ENCODE results near the gene C2orf92.
"Not testable (repeated sequence)": the region's sequence is repeated elsewhere in the genome, so short reads cannot be mapped to it uniquely, and the experiment has no call there.

Gene C2orf92

DNA sequence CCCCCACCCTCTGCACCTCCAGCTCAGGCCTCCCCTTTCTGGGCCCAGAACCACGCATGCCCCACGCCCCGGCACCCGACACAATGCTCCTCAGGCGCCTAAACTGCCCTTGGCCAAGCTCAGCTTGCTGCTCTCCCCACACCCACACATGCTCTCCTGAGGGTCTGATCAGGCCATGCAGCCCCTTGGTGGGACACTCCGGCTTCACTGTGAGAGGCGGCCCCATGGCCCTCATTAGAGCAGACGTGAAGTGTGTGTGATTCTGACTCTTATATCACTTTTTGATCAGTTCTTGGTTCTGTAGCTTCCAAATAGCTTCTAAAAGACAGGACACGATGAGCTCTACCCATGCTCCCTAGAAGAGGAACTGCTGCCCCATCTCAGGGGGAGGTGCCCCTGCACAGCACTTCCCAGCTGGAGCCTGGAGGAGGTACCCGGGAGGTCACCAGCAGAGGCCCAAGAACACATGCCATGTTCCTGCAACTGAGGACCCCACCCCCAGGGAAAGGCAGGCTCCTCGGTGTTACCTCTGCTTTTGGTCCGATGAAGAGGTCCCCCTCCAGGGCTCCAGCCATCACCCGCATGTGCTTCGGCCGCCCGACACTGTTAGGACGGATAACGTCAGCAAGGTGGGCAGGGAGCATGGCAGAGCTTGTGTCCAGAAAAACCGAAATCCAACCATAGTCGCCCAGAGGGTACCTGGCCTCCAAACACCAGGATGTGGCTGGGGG lies 9.3 kb upstream of the C2orf92 start:
- DNase-seq (ENCODE audit: low read depth): no peak

DNA sequence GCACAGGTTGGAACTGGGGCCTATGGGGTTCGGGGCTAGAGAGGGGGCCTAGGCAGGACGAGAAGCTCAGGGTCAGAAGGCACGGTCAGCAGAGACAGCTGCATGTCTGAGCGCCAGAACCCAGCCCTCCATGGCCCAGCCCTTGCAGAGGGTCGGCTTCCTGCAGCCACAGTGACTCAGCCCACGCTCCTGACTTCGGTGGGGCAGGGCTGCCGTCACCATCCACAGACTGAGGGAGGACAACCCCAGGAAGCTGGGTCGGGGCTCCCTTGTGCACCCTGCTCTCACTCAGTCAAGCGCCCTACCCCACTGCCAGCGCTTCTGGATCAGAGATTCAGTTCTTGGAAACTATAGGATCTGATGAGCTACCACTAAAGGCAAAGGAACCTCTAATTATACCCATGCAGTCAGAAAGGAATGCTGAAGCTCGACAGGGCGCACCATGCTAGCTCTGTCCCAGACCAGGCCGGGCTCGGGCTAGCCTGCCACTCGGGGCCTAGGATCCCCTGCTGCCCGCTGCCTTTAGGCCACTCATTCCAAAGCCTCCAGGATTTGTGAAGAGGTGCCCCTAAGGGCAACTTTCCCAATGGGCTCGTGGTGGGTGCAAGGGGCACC lies 8.6 kb upstream of the C2orf92 start:
- no peak for DNase-seq (ENCODE audit: low read depth)

DNA sequence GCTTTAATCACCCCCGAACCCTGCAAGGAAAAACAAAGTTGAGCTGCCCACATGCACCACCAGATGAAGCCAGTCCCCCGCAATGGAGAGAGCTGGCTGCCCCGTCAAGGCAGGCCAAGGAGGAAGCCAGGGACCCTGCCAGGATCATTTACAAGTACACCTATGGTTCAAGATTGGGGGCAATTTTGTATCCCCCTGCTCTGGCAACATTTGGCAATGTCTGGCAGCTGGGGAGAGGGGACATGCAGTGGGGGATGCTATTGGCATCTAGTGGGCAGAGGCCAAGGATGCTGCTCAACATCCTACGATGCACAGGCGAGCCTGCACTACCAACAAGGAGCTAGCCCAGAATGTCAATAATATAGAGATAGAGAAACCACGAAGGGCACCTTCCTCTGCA lies 7.6 kb upstream of the C2orf92 start:
- no peak for DNase-seq (ENCODE audit: low read depth)

DNA sequence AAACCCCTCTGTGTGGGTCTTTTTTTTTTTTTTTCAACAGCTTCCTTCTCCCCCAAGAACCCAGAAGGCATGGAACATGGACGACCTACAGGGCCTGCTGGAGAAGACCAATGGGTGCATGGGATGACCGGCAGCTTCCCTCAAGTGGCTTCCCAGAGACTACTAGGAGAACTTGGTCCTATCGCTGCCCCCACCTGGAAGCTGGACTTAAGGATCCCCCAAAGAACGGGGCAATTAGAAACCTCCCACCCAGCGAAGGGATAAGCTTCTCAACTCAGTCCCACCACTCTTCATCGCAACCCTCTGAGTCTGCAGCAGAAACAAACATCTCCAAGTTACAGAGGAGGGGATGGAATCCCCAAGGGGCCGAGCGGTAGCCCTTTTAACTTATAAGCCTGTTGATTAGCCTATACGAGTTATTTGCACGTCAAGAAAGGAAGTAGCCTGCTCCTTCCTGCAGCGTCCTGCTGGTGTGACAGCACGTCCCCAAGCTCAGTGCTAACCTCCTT lies 7.1 kb upstream of the C2orf92 start:
- DNase-seq (ENCODE audit: low read depth): no peak

DNA sequence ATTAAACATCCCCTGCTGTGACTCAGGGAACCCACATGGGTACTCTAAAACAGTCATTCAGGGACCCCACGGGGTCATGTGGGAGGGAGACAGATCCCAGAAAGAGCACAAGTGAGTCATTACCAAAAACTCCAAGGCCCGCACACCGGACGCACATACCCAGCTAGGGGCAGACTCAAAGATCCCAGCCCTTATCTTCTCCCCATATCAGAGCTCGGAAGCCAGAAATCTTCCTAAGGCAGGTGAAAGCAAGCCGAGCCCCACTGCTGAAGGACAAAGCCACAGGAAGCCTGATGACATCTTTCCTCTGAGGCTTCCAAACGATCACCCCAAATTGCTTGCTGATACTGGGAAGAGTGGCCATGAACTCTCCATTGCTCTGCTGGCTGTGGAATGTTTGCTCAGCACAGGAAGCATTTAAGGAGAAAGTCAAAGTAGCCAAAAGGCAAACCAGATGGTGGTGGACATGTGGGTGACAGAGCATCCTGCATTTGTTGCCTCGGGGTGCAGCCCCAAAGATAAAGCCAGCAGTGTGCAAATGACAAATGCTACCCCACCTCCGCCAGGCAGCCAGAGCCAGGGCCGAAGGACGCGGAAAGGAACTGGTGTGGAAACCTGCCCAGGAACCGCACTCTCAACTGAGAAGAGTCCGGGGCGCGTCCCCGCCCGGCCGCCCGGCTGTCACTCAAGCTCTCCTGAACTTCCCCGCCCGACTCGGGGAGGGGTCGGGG lies 6.5 kb upstream of the C2orf92 start:
- no peak for DNase-seq (ENCODE audit: low read depth)

DNA sequence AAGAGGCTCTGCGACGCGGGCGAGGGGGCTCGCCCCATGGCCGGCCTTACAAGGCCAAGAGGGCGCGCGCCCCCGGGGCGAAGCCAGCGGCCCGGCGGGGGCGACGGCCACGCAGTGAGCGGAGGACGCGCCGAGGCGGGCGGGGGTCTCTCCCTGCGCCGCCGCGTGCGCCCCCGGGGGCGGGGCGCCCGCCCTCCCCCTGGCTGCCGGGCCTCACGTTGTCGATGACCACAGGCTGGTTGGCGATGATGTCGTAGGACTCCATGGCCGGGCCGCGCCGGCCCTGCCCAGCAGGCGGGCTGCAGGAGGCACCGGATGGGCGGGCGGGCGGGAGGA lies 5.9 kb upstream of the C2orf92 start:
- DNase-seq (ENCODE audit: low read depth): no peak

DNA sequence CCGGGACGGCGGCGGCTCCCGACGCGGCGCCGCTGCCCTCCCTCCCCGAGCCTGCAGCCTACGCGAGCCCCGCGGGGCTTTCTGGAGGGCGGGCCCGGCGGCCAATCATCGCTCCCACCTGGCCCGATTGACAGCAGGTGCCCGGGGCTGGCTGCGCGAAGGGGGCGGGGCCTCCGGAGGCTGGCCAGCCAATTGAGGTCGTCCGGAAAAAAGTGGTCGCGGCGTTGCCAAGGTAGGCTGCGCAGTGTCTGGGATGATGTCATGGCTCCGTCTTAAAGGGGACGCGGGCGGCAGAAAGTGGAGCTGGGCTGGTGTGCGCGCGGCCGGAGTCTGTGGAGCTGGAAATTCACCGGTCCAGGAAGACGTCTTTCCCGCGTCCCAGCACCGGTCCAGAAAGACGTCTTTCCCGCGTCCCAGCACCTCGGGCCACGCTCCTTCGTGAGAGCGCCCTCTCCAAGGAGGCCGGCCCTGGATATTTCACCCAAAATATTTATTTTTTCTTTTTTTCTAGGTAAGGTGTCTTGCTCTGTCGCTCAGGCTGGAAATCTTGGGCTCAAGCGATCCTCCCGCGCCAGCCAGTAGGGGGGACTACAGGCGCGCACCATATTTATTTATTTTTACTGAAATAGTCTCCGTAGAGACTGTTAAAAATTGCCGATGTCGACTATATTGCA lies 5.4 kb upstream of the C2orf92 start, which contains the start of gene ACTR1B:
TSS of gene ACTR1B (minus strand) at position 83 of the 674 bp plus-strand sequence. CDS start 154 bp downstream, outside the sequence.
- peak; percentile 94 for DNase-seq (ENCODE audit: low read depth)

DNA sequence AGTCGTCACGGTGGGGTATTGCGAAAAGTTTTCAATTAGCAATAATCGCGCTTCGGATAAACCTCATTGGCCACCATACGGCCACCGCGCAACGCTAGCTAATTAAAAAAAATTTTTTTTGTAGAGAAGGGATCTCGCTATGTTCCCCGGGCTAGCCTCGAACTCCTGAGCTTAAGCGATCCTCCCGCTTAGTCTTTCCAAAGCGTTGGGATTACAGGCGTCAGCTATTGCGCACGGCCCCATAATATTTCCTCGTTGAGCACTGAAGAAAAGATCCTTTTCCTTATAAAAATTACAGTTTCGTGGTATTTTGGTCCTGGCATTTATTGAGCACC lies 4.9 kb upstream of the C2orf92 start:
- DNase-seq (ENCODE audit: low read depth): no peak

DNA sequence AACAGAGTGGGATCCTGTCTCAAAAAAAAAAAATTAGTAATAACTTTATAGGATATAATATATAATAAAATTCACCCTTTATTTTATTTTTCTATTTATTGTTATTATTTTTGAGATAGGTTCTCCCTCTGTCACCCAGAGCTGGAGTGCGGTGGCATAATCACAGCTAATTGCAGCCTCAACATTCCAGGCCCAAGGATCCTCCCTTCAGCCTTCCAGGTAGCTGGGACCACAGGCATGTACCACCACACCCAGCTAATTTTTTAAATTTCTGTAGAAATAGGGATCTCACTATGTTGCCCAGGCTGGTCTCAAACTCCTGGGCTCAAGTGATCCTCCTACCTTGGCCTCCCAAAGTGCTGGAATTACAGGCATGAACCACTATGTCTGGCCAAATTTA lies 958 bp downstream of the C2orf92 start:
- no peak for DNase-seq (ENCODE audit: low read depth)

DNA sequence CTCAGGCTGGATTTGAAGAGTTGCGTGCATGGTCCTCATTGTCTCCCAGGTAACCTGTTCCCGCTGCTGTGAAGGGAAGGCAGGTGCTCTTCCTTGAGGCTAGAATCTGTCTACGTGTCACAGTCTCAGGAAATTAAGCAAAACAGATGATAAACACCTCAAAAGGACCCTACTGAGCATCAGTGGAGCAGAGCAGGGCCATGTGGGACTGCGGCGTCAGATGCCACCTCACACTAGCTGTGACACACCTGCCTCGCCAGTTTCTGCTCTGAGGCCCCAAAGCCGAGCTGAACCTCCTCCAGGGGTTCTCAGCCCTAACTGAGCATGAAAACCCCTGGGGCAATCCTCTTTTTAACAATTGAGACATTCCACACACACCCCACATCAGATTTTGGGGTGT lies 2.0 kb downstream of the C2orf92 start:
- no peak for DNase-seq (ENCODE audit: low read depth)

DNA sequence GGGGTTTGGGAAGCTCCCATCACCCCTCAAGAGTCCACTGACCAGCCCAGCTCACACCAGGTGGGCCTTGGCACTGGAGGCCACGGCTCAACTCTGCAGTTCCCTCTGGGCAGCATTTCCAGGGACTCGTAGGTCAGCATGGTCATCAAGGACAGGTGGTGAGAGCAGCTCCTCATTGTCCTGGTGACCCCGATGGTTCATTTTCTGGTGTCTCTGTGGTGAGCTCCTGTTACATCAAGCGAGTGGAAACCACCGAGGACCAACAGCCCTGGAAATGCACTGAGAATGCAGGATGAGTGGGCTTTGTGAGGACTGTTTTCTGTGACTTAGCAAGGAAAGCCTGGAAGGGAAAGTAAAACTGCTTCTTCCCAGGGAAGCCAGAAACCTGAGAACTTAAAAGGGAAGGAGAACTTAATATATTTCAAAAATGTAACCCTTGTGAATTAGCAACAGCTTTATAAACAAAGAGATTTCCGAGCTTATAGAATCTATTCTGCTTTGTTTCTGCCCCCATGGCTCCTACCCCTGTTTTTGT lies 3.2 kb downstream of the C2orf92 start:
- DNase-seq (ENCODE audit: low read depth): not testable (repeated sequence)

DNA sequence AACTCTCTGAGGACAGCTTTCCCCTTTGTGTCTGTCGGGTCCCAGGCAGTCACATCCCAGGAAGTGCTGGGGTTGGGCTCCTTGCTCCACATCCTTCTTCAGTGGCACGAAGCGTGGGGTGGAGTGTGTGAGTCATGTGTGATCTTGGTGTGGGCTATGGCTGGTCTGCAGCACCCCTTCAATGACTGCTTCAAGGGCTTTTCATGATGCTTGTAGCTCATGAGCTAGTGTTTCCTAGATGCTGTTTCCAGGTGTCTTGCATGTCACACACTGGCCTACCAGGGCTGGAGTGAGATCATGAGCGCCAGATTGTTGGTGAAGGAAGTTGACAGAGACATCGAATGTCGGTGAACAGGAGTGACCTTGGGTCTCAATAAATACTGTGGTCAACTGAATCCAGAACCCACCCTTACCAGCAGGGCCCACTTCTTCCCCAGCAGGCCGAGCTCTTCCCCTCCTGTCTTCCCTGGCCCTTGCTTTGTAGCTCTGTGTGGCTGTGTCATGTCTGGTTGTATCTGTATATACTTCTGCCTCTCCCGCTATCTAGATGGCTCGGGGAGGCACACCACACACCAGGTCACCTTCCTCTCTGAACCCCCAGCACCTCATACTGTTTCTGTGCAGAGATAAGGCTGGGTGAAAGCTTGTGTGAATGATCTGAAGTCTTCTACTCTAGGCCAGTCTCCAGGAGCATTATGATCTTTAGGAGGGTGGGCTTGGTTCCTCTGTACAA lies 3.8 kb downstream of the C2orf92 start:
- DNase-seq (ENCODE audit: low read depth): no peak

DNA sequence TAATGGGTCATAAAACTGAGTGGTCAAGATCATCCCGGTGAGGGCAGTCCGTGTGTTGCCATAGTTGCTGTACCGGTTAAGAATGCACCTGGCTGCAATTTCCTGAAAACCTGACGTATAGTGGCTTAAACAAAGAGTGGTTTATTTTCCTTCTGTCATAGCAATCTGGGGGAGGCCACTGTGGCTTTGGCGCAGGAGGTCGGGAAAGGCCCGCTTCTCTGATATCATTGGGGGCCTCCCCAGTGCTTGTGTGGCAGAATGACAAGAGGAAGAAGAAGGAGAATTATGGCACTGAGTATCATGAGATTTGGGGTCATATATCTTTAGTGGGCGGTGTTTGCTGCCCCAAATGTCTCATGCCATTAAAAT lies 4.4 kb downstream of the C2orf92 start:
- DNase-seq (ENCODE audit: low read depth): no peak

DNA sequence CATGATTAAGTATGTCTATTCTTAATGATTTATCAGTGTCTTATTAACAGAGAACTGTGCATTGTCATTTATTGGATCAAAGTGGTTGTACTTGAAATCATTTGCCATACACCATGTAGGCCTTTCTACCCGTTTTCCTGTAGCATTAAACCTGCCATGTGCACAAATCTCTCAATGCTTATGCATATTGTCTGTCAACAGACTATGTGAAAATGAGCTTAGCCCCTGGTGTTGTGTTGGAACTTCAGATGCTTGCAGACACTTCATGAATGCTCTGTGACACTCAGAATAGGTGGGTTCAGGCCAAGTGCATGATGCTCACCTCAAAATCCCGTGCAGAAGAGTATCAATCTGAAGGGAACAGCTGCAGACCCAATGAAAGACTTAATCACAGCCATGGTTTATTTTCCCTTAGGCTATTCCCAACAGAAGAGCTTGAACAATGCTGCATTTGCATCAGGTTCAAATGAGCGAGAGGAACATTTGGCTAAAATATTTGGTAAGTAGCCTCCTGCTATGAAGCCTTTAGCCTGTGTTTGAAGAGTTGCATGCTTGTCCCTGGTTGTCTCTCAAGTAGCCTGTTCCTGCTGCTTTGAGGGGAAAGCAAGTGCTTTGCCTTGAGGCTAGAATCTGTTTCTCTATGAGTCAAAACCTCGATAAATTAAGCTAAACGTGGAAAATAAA lies 6.1 kb downstream of the C2orf92 start:
- no peak for DNase-seq (ENCODE audit: low read depth)

DNA sequence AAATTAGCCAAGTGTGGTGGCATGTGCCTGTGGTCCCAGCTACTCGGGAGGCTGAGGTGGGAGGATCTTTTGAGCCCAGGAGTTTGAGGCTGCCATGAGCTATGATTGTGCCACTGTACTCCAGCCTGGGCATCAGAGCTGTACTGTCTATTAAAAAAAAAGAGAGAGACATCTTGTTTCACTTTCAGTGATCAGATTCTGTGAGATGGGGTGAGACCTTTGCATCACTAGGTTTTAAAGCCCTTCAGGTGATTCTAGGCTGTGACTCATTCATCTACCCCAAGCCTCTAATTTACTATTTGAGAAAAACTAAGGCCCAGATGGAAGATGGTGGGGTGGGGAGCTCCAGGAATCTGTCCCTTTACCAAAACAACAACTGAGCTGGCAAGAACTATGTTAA lies 7.1 kb downstream of the C2orf92 start:
- no peak for DNase-seq (ENCODE audit: low read depth)

DNA sequence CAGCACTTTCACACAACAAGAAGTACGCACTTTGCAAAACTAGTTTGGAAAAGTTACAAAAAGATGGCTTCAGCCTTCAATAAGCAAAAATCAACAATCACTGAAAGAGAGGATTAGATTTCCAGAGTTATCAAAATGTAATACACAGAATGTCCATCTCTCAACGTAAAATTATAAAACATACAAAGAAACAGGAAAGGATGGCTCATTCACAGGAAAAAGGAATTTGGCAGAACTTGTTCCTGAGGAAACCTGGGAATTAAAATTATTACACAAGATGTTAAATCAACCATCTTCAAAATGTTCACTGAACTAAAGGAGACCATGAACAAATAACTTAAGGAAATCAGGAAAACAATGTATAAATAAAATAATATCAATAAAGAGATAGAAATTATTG lies 8.0 kb downstream of the C2orf92 start:
- DNase-seq (ENCODE audit: low read depth): no peak

DNA sequence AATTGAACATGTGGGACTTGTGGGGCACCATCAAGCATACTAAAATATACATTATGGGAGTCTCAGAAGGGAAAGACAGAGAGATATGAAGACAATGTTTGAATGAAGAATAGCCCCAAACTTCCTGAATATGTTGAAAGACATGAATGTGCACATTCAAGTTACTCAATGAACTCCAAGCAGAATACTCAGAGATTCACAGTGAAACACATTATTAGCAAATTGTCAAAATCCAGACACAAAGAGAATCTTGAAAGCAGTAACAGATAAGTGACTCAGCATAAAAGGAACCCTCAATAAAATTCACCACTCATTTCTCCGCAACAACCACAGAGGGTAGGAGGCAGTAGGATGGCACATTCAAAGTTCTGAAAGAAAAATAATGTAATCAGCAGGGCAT lies 8.8 kb downstream of the C2orf92 start:
- DNase-seq (ENCODE audit: low read depth): no peak

DNA sequence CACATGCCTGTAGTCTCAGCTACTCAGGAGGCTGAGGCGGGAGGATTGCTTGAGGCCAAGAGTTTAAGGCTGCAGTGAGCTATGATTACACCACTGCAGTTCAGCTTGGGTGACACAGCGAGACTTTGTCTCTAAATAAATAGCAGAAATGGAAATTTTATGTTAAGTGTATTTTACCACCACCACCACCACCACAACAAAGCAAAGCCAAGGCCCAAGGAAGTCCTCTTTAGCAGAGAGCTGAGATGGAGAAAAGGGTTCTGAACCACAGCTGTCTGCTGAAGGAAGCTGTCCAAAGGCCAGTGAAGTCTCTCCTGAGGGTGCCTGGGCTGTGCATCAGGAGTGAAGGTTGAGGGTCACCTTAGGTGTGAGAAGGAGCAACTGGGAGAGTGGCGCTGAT lies 17.7 kb downstream of the C2orf92 start:
- DNase-seq (ENCODE audit: low read depth): not testable (repeated sequence)

DNA sequence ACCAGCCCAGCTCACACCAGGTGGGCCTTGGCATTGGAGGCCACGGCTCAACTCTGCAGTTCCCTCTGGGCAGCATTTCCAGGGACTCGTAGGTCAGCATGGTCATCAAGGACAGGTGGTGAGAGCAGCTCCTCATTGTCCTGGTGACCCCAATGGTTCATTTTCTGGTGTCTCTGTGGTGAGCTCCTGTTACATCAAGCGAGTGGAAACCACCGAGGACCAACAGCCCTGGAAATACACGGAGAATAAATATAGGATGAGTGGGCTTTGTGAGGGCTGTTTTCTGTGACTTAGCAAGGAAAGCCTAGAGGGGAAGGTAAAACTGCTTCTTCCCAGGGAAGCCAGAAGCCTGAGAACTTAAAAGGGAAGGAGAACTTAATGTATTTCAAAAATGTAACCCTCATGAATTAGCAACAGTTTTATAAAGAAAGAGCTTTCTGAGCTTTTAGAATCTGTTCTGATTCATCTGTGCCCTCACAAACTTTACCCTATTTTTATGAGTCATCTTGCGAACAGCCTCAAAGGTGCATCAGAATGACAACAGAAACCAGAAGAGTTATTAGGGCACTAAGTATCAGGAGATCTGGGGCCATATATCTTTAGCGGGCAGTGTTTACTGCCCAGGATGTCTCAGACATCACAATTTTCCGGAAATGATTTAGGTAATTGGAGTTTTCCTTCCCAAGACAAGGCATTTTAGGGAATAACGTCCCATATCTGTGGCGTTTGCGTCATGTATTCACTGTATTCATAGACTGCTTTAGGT lies 18.7 kb downstream of the C2orf92 start:
- no peak for DNase-seq (ENCODE audit: low read depth)

DNA sequence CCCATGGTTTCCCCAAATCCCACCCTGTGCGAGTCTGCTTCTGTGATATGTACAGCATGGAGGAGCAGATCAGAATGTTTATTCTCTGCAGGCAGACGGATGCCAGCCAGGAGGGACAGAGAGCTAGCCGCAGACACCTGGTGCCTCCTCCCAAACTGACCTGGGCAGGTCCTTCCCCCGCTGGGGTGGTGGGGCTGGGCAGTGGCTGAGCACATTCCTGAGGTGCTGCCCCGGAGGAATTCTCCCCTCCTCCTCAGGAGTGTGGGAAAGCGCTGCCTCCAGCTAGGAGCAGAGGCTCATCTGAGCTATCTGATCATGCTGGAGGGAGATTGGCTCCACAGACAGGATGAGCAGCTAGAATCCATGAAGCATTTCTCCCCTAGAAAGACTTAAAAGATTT lies 21.7 kb downstream of the C2orf92 start:
- no peak for DNase-seq (ENCODE audit: low read depth)

Data from stimulated activated CD8-positive, alpha-beta memory T cell treated with anti-CD3 and anti-CD28 coated beads, Interleukin-7, amount 100 ng/mL, for 24 hours (primary cell).